G401 (cell line): ENCODE results near the gene STEAP4. TPM values are rescaled to one million over a fixed set of nuclear protein-coding genes. Genes with fewer than 3 reads are reported as not detected.
"Not testable (repeated sequence)": the region's sequence is repeated elsewhere in the genome, so short reads cannot be mapped to it uniquely, and the experiment has no call there.

Source experiments
- DNase-seq: peaks from one replicate; pipeline ENCODE4 v3.0.0-alpha.2; 2015; ENCODE audit warnings: low spot score
- in situ Hi-C: cut with HindIII; loops from 2 replicates; pipeline ENCODE4 v1.10.0; 2016; ENCODE audit warnings: low sequenced_read_pairs, mixed read lengths
- total RNA-seq: library from RNA; depleted of rRNA; stranded (reverse); fragments of >200 nt; shearing (Covaris generic); gene quantifications from 2 replicates; pipeline ENCODE4 v1.2.3, GENCODE V29; 2014

The STEAP4 gene
- total RNA-seq, 1 experiment from 2014 or later = not detected

DNA sequence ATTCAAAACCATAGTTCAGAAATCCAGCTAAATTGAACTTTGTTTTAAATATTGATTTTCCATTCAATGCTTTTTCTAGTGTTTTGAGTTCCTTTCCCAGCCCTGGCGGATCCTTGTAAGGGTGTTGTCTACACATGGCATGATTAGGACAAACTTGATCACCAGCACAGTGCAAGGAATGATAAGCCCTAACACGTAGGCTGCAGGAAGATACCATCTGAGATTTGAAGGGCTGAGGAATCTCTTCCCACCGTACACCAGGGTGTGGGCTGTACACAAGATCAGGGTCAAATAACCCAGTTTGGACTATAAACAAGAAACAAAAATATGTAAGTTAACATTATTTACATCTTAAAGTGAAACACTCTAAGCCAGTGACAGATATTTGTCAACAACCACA, 27.4 kb downstream of the STEAP4 start:
- in situ Hi-C loops = no loop called here
- no peak for DNase-seq

DNA sequence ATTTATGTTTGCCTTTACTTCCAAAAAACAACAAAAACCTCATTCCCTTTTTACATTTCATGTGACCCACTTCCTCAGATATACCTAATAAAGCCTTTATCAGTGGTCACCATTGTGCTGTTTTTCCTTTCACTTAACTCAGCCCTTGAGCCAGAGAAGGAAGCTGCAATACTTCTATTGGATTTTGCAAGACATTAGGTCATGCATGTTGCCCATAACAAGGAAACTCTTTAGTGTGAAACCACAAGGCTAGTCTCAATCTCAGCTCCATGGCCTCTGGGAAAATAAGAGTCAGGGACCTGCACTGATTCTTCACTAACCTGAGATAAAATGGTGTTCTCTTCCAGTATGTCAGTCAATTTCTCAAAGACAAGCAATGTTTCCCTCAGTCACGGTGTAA, 27.8 kb downstream of the STEAP4 start:
- in situ Hi-C loops = no loop called here

GRCh38 chr7:88276605-88277153, 30.0 kb downstream of the STEAP4 start:
- in situ Hi-C loops = no loop called here
- DNase-seq = no peak

More for the DNA sequence above, 27.8 kb downstream of the STEAP4 start:
- DNase-seq = no peak

GRCh38 chr7:88274856-88275255, 31.8 kb downstream of the STEAP4 start:
- DNase-seq, in situ Hi-C loops: not testable (repeated sequence)

DNA sequence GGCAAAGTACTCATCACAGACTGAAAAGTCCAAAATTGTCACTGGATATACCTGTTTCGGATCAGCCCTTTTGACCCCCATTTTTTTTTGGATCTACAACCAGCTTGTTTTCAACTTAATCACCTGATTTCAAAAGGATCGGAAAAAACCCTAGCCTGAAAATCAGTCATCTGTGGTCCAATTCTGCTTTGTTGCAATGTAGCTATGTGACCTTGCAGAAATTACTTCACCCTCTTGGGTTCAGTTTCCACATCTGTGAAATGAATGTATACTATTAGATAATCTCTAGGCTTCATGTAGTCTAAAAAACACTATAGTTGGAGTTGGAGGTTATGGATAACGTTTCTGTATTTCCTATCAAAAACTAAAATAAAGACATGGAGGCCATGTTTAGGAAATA, 37.1 kb downstream of the STEAP4 start:
- in situ Hi-C loops = no loop called here
- no peak for DNase-seq

DNA sequence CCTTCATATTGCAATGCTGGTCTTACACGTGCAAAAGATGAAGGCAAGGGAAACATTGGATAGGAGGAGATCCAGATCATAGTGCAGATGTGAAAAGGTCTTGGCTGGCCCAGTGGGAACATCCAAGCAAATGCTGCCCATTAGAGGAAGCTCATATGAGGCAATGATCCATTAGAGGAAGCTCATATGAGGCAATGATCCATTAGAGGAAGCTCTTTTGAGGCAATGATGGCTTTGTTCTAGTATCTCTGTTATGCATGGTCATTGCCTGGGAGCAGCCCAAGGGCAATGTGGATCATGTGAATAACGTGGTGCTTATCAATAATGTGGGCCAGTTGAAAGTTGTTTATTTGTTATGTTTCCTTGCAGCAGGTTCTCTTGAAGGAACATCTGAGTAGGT, 37.8 kb downstream of the STEAP4 start:
- DNase-seq = no peak
- in situ Hi-C loops = no loop called here

- no peak for DNase-seq
These were observed 38.6 kb downstream of the STEAP4 start for GRCh38 chr7:88268051-88268450.

GRCh38 chr7:88267421-88267820, 39.3 kb downstream of the STEAP4 start:
- DNase-seq = no peak
- in situ Hi-C loops = no loop called here

More at GRCh38 chr7:88268051-88268450, 38.6 kb downstream of the STEAP4 start:
- in situ Hi-C loops = no loop called here

DNA sequence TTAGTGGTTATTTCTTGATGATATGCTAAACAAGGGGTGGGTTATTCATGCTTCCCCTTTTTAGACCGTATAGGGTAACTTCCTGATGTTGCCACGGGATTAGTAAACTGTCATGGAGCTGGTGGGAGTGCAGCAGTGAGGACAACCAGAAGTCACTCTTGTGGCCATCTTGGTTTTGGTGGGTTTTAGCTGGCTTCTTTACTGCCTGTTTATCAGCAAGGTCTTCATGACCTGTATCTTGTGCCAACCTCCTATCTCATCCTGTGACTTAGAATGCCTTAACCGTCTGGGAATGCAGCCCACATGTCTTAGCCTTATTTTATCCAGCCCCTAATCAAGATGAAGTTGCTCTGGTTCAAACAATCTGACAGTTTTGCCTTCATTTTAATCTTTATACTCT, 41.7 kb downstream of the STEAP4 start:
- in situ Hi-C loops, DNase-seq: not testable (repeated sequence)

- no peak for DNase-seq
- in situ Hi-C loops = no loop called here
These were observed 44.1 kb downstream of the STEAP4 start for GRCh38 chr7:88262562-88262961.

- no peak for DNase-seq
These were observed 46.0 kb downstream of the STEAP4 start for GRCh38 chr7:88260719-88261118.

GRCh38 chr7:88259656-88260380, 46.9 kb downstream of the STEAP4 start:
- DNase-seq = no peak
- in situ Hi-C loops = no loop called here

More at GRCh38 chr7:88260719-88261118, 46.0 kb downstream of the STEAP4 start:
- in situ Hi-C loops = no loop called here

GRCh38 chr7:88258296-88258695, 48.4 kb downstream of the STEAP4 start:
- DNase-seq, in situ Hi-C loops: not testable (repeated sequence)

- in situ Hi-C loops = no loop called here
- no peak for DNase-seq
These were observed 49.8 kb downstream of the STEAP4 start for GRCh38 chr7:88256906-88257305.

DNA sequence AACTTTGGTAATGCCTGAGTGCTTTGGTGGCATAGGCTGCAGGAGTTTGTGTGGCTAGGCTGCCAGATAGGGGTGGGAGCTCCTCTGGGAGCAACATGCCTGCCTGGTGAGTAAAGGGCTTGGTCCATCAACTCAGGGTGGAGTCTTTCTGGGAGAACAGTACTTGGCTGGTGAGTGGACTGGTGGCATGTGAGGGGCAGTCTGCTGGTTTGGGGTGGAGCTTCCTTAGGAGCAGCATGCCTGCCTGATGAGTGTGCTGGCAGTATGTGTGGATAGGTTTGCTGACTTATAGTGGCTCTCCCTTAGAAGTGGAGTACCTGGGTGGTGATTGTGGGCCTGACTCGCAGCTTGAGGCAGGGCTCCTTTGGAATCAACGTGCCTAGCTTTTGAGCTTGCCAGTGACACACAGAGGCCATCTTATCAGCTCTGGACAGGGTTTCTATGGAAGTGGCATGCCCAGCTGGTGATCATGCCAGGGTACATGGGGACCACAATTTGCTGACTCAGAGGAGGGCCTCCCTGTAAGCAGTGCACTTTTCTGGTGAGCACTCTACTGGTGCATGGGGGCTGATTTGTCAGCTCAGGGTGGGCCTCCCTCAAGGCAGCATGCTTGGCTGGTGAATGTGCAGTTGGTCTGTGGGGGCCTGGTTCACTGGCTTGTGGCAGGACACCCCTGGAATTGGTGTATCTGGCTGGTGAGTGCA, 51.8 kb downstream of the STEAP4 start:
- in situ Hi-C loops = no loop called here
- DNase-seq = no peak

DNA sequence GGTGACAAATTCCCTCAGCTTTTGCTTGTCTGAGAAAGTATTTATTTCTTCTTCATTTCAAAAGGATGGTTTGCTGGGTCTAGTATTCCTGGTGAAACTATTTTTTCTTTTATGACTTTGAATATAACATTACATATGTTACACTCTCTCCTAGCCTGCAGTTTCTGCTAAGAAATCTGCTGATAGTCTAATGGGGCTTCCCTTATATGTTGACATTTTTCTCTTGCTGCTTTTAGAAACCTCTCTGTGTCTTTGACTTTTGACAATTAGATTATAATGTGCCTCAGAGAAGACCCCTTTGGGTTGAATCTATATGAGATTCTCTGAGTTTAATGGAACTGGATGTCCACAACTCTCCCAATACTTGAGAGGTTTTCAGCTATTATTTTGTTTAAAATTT, 53.1 kb downstream of the STEAP4 start:
- in situ Hi-C loops = no loop called here
- DNase-seq = no peak

DNA sequence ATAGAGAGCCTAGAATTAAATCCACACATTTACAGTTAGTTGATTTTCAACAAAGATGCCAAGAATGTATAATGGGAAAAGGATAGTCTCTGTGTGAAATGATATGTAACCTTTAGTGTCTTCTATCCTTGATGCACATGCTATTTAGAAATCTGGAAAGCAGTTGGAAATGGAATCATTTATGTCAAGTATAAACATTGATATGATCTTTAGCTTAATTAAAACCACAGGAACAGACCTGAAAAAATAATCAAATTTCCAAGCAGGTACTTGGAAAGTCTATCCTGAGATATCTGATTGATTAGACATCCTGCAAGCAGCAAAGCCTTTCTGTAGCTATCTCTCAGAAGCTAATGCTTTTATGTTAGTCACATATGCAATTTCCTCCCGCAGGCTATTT, 62.4 kb downstream of the STEAP4 start:
- peak; percentile 2 for DNase-seq
- in situ Hi-C loops = no loop called here

- peak; percentile 92 for DNase-seq
- in situ Hi-C loops = no loop called here
These were observed 63.3 kb downstream of the STEAP4 start for GRCh38 chr7:88243345-88243909.

GRCh38 chr7:88239852-88240251, 66.8 kb downstream of the STEAP4 start:
- in situ Hi-C loops = no loop called here
- no peak for DNase-seq

- DNase-seq = no peak
These were observed 72.9 kb downstream of the STEAP4 start for GRCh38 chr7:88233828-88234227.

More at GRCh38 chr7:88233828-88234227, 72.9 kb downstream of the STEAP4 start:
- in situ Hi-C loops = no loop called here
